Osteoblast (primary cell): ENCODE results near the gene SHISA5. TPM values are rescaled to one million over a fixed set of nuclear protein-coding genes. Genes with fewer than 3 reads are reported as not detected.

ENCODE experiments used
- DNase-seq: peaks from one replicate; pipeline ENCODE4 v3.0.0; 2011; ENCODE audit warnings: low spot score, mixed read lengths; ENCODE audit not compliant: insufficient read length; ENCODE audit errors: missing footprints
- H2AFZ ChIP-seq: 2 replicates; pipeline ENCODE4 v1.6.0; 2011; ENCODE audit warnings: mild to moderate bottlenecking, low read length
- H3K27ac ChIP-seq: 2 replicates; pipeline ENCODE4 v1.5.1; 2011; ENCODE audit warnings: mild to moderate bottlenecking, low read depth, low read length, moderate library complexity
- H3K27me3 ChIP-seq: 2 replicates; pipeline ENCODE4 v1.6.0; 2012; ENCODE audit warnings: mild to moderate bottlenecking, control low read depth, inconsistent platforms, low read length, moderate library complexity; ENCODE audit not compliant: insufficient read depth
- H3K36me3 ChIP-seq: 2 replicates; pipeline ENCODE4 v1.5.1; 2011; ENCODE audit warnings: mild to moderate bottlenecking, low read length, control low read depth, moderate library complexity; ENCODE audit not compliant: insufficient read depth
- H3K4me1 ChIP-seq: 2 replicates; pipeline ENCODE4 v1.5.1; 2011; ENCODE audit warnings: mild to moderate bottlenecking, low read length, control low read depth, moderate library complexity; ENCODE audit not compliant: insufficient read depth
- H3K4me2 ChIP-seq: 2 replicates; pipeline ENCODE4 v1.6.0; 2011; ENCODE audit warnings: mild to moderate bottlenecking, low read length; ENCODE audit not compliant: insufficient read depth
- H3K4me3 ChIP-seq: fragments of 200-600 bp; sonication (generic); 3 replicates; pipeline ENCODE4 v1.5.1; 2012; ENCODE audit warnings: mild to moderate bottlenecking, low read length, inconsistent platforms; ENCODE audit not compliant: insufficient read depth
- H3K79me2 ChIP-seq: 2 replicates; pipeline ENCODE4 v1.6.0; 2012; ENCODE audit warnings: mild to moderate bottlenecking, low read length, control low read depth, inconsistent platforms; ENCODE audit not compliant: insufficient read depth
- H3K9me3 ChIP-seq: 2 replicates; pipeline ENCODE4 v1.5.1; 2011; ENCODE audit warnings: low read depth, low read length, control low read depth
- H4K20me1 ChIP-seq: 2 replicates; pipeline ENCODE4 v1.6.0; 2012; ENCODE audit warnings: mild to moderate bottlenecking, low read length, control low read depth; ENCODE audit not compliant: insufficient read depth
- total RNA-seq: library from RNA; depleted of rRNA; stranded (reverse); fragments of >200 nt; gene quantifications from 2 replicates; pipeline ENCODE4 v1.2.3, GENCODE V29; 2012
- TF ChIP-seq, protein P1 (sequence below): IDR thresholded peaks from 2 replicates; pipeline ENCODE4 v1.5.1; 2011; ENCODE audit warnings: mild to moderate bottlenecking, low read depth, low read length, moderate library complexity; ENCODE audit errors: extremely low read depth

Gene SHISA5
- total RNA-seq, 1 donor = 105 TPM

GRCh38 chr3:48436477-48436787 is 67.5 kb downstream of the SHISA5 start:
- Histone ChIP-seq H3K79me2 (peaks cover 30% of the 10 kb centered on the region), H3K4me2 (no peak overlapping the region), H3K36me3 (peaks cover 23% of the 10 kb centered on the region), H3K27ac (no peak overlapping the region), H3K9me3 (no peaks in the 10 kb centered on the region), H3K27me3 (no peaks in the 10 kb centered on the region), H3K4me3 (no peak overlapping the region), H3K4me1 (peaks cover 19% of the 10 kb centered on the region), H2AFZ (no peak overlapping the region), H4K20me1 (peaks cover 5% of the 10 kb centered on the region)
- TF ChIP-seq, protein P1, sequence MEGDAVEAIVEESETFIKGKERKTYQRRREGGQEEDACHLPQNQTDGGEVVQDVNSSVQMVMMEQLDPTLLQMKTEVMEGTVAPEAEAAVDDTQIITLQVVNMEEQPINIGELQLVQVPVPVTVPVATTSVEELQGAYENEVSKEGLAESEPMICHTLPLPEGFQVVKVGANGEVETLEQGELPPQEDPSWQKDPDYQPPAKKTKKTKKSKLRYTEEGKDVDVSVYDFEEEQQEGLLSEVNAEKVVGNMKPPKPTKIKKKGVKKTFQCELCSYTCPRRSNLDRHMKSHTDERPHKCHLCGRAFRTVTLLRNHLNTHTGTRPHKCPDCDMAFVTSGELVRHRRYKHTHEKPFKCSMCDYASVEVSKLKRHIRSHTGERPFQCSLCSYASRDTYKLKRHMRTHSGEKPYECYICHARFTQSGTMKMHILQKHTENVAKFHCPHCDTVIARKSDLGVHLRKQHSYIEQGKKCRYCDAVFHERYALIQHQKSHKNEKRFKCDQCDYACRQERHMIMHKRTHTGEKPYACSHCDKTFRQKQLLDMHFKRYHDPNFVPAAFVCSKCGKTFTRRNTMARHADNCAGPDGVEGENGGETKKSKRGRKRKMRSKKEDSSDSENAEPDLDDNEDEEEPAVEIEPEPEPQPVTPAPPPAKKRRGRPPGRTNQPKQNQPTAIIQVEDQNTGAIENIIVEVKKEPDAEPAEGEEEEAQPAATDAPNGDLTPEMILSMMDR = no peak
- peak; percentile 53 for DNase-seq

DNA sequence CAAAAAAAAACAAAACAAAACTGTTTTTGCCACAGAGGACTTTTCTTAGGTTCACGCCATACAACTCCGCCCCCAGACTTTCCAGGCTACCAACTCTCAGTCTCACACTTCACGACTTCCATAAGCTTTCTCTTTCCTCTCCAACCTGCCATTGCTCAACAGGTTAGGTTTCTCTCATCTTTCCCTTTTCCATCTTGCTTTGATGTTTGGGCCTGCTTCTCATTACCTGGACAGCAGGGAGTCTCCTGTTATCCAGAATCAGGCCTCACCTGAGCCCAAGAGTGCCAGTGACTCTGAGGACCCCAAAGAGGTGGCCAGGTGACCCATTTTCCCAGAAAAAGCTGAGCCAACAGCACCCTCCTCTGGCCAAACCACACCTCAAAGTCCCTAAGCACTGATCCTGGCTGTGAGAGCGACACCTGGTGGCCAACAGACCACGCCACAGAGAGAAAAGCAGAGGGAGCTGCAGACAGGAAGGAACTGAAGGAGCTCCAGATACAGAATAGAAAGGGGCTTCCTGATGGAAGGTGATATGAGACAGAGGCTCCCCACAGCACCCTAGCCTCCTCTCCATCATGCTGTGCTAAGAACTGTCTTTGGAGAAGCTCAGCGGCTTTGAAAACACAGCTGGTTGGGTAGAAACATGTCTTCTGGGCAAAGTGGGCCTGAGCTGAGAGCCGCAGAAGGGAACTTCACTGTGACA is 68.0 kb downstream of the SHISA5 start:
- peaks cover 3% of the 10 kb centered on the region for H4K20me1 ChIP-seq
- no peak overlapping the region for H3K27ac ChIP-seq
- H3K79me2 ChIP-seq = peaks cover 26% of the 10 kb centered on the region
- no peak overlapping the region for H3K4me2 ChIP-seq
- H3K9me3 ChIP-seq = no peaks in the 10 kb centered on the region
- H3K36me3 ChIP-seq = peaks cover 21% of the 10 kb centered on the region
- H3K4me3 ChIP-seq = no peak overlapping the region
- TF ChIP-seq, protein P1 = peak; percentile 100
- no peaks in the 10 kb centered on the region for H3K27me3 ChIP-seq
- H2AFZ ChIP-seq = no peak overlapping the region
- peak; percentile 97 for DNase-seq
- H3K4me1 ChIP-seq = peaks cover 15% of the 10 kb centered on the region

DNA sequence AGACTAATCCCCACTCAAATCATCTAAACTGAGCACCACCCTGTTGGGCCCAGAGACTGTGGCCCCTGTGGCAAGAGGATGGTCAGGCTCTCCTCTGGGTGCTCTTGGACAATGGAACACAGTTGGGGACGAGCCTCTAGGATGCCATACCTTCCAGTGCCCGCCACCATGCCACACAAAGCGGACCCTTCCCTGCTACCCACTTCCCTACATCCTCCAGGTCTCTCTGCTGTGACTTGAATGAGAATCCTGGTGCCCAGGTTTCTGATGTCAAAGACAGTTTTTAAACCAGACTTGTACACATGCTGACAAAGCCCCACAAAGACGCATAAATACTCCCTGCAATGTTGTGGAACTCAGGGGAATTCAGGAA is 68.8 kb downstream of the SHISA5 start:
- Histone ChIP-seq H3K36me3 (peaks cover 21% of the 10 kb centered on the region), H3K27me3 (no peaks in the 10 kb centered on the region), H2AFZ (no peak overlapping the region), H3K27ac (no peak overlapping the region), H3K4me3 (no peak overlapping the region), H3K79me2 (peaks cover 19% of the 10 kb centered on the region), H3K4me1 (peaks cover 17% of the 10 kb centered on the region), H3K9me3 (no peaks in the 10 kb centered on the region), H3K4me2 (no peak overlapping the region), H4K20me1 (no peaks in the 10 kb centered on the region)
- TF ChIP-seq, protein P1 = no peak
- DNase-seq = no peak

DNA sequence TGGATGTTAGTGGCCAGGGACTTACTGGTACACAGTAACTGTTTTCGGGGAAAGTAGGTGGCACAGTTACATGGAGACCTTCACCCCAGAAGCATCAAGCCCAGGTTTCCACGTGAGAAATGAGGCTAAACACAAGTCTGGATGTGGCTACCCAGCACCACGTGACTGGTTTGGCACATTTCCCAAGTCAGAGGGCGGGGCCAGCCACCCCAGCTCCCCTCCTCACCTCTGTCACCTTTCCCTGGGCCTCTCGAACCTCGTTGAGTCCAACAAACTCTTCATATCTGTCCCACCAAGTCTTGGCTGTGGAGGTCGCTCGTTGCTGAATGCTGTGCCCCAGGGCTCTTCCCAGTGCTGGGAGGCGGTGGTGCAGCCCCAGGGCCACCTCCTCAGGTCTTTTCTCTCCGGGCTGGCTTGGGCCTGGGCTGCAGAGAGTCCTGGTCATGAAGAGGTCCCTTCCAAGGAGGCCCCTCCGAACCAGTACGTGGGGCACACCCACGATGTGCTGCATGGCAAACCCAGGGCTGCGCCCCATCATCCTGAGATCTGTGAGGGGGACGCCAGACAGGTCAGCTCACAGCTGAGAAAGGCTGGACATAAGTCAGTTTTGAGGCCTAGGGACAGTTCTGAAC is 69.3 kb downstream of the SHISA5 start:
- H4K20me1 ChIP-seq = no peaks in the 10 kb centered on the region
- peaks cover 21% of the 10 kb centered on the region for H3K36me3 ChIP-seq
- H3K79me2 ChIP-seq = peaks cover 15% of the 10 kb centered on the region
- no peak overlapping the region for H3K4me2 ChIP-seq
- TF ChIP-seq, protein P1 = no peak
- H3K4me1 ChIP-seq = peaks cover 22% of the 10 kb centered on the region
- H2AFZ ChIP-seq = no peak overlapping the region
- DNase-seq = peak; percentile 61
- no peaks in the 10 kb centered on the region for H3K9me3 ChIP-seq
- no peak overlapping the region for H3K27ac ChIP-seq
- H3K4me3 ChIP-seq = no peak overlapping the region
- no peaks in the 10 kb centered on the region for H3K27me3 ChIP-seq
